HG02571 (cell line): ENCODE data around the gene MRPL32.

Experiments
- ATAC-seq: cut with Tn5 transposase; IDR thresholded peaks from one replicate; pipeline ENCODE4 v1.9.1; 2021; ENCODE audit warnings: mild to moderate bottlenecking, moderate library complexity; ENCODE audit not compliant: unreplicated experiment

Gene MRPL32

DNA sequence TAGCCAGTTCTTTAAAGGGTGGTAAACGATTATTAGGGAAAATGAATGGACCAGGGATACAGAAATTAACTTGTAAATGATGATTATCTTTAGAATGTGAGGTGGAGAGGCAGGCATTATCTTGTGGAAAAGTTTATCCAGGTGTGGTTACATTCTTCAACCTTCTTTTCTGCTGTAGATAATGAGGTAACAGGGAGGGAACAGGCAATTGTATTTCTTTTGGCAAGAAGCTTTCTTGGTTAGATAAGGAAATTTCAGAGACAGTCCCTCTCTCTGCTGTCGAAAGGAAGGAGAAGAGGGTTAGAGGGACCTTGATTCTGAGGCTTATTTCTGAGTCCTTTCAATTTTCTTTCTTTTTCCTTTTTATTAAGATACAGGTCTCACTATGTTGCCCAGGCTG, 32.1 kb downstream of the MRPL32 start:
- ATAC-seq: no peak

DNA sequence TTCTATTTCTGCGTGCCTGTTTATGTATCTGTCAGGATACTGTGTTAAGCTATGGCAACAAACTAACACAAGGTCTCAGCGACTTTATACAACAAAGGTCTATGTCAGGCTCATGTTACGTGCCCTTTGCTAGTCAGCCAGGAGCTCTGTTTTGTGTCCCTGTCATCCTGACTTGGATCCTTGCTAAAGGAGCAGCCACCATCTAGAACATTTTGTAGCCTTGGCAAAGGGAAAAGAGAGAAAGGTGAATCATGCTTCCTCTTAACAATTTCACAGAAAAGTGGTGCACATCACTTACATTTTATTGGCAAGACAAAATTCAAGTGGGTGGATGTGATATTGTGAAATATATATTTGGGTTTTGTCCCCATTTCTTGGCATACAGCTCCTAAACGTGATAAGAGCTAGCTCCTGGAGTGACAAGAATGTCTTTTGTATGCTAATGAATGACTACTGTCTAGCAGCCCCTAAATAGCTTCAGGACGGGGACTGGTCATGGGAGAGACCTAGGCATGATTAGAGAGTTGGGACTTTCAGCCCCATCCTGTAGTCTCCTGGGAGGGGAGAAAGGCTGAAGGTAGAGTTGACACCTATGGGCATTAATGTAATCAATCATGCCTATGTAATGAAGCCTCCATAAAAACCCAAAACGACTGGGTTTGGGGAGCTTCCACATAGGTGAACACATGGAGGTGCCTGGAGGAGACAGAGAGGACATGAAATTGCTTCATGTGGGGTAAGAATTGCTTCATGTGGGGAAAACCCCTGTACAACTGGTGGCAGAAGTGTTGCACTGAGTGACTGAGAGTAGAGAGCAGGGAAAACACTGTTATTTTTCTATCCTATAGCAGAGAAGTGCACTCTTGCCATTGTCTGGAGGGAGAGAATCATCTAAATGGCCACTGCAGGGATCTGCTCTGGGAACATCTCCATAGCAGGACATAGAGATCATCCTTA, 33.0 kb downstream of the MRPL32 start:
- ATAC-seq: no peak

DNA sequence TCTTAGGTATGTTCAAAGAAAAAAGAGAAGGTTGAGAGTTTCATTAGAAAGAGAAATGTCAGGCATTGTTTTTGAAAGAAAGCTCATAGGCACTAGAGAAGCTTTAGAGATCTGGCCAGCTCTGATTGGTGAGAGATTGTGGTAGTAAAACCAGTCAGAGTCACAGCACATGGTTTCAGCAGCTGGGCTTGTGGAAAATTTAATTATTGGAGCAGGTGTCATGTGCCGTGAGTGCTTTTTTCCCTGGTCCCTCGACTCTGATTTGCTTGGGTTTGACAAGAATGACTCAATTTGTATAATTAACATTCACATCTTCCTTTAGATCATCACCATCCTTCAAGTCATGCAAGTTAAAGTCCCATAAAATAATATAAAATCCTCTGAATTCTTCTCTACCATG, 35.2 kb downstream of the MRPL32 start:
- no peak for ATAC-seq

DNA sequence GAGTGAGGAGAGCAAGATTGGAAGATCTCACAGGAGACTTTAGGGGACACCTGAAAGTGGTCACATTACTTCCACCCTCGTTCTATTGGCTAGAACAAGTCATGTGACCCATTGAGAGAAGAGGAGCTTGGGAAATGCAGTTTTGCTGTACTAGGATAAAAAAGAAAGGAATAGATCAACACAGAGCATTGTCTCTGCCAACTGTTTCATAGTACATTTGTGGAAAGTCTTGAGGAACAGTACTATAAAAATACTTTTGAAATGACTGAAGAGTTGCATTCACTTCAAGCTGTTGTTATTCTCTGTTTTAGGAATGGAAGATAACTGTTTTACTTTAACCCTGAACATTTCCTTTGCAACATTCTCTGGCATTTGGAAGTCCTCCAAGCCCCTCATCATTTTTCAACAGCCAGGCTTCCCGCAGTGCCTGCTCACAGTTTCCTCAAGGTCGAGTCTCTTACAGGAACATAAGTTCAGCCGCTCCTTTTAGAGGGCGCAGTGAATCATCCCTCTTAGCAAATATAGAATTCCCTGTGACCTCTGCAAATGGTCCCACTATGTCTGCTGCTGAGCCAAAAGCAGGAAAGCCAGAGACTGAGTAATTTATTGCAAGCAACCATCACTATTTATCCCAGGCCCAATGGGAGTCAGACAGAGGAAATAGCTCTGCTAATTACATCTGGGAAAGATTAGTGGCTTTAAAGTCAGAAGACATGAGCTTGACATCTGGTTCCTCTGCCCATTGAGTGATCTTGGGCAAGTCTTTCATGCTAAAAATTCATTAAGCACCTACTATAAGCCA, 40.7 kb downstream of the MRPL32 start:
- ATAC-seq: no peak

DNA sequence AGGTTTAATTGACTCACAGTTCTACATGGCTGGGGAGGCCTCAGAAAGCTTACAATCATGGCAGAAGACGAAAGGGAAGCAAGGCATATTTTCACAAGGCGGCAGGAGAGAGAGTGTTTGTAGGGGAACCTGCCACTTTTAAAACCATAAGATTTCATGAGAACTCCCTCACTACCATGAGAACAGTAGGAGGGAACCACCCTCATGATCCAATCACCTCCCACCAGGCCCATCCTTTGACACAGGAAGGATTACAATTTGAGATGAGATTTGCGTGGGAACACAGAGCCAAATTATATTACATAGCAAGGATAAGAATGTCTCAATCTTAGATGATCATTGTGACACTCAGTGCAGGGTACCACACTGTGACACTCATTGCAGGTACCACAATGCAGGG, 44.2 kb downstream of the MRPL32 start:
- ATAC-seq: no peak

DNA sequence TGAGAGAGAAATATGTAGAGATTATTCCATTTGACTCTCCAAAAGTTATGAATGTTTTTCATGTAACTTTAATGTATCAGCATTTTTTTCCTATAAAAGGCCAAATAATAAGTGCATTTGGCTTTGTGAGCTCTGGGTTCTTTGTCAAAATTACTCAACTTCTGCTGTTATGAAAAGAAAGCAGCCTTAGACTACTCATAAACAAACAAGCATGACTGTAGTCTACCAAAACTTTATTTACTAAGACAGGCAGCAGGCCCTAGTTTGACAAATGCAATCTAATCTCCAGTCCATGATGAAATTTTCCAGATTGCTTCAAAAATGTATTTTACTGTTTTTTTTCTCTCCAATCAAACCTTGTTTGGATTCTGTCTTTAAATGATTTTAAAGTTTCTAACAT, 46.3 kb downstream of the MRPL32 start:
- ATAC-seq: no peak

DNA sequence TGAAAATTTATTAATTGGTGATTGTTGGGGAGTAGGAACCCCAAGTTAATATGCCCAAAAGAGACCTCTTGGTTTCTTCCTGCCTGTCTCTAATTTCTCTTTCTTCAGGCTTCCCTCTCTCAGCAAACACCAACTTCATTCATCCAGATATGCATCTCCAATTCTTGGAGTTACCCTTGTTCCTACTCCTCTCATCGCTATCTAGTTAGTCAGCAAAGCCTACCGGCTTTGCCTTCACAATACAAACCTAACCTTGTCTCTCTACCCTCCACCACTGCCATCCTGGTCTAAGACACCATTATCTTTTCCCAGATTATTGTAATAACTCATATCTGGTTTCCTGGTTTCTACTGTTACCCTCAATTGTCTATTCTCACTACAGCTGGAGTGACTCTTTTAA, 47.9 kb downstream of the MRPL32 start:
- ATAC-seq: no peak

DNA sequence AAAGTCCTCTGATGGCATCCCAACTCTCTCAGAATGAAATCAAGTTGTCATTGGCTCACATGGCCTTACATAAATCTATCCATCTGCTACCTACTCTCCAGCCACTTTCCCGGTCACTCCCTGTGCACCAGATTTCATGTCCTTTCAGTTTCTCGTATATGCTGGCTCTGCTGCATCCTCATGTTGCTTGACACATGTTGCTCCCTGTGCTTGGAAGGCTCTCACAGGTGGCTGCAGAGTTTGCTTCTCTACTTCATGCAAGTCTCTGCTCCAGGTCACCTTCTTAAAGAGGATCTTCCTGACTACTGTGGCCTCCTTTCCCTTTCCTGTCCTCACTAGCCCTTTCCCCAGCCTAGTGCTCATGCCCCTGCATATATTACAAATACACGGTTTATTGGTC, 48.3 kb downstream of the MRPL32 start:
- no peak for ATAC-seq

DNA sequence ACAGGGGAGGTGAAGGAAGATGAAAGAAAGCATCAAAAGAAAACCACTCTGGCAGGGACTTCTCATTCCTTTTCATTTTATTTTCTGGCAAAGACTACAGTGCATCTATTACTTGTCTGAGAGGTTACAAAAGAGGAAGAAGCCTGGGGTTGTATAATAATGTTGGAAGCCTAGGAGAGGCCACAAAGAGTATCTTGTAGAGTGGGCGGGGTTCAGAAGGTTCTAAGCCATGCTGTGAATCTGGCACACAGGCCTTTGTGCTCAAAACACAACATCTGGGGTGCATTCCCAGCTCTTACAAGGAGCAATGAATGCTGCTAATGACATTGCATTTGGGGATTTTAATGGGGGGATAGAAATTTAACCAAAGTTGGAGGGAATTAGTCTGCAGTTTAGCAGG, 49.4 kb downstream of the MRPL32 start:
- no peak for ATAC-seq

DNA sequence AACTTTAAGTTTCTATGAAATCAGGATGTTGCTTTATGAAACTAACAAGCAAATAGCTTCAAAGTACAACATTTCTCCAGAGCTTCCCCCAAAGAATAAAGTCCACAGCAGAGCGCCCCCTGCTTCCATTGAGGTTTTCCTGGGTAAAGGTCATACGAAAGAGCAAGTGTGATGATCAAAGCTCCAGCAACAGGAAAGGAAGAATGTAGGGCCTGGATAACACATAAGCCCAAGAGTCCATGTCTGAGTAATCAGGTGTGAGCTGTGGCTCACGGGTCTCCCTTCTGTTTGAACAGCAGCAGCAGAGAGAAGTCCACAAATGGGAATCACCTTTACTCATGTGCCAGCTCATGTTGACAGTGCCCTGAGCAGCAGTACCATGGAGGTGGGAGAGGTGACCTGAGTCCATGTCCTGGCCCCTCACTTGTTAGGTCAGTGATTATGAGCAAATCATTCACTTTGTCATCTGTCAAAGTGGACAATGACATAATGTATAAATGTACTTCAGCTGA, 50.5 kb downstream of the MRPL32 start:
- ATAC-seq: no peak

DNA sequence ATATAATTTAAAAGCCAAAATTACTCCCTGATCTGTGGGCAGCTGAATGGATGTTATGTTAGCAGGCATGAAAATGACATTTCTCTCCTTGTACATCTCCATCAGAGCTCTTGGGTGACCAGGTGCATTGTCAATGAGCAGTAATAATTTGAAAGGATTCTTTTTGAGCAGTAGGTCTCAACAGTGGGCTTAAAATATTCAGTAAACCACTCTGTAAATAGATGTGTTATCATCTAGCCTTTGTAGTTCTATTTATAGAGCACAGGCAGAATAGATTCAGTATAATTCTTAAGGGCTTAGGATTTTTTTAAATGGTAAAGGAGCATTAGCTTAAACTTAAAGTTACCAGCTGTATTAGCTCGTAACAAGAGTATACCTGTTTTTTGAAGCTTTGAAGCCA, 52.0 kb downstream of the MRPL32 start:
- ATAC-seq: no peak

DNA sequence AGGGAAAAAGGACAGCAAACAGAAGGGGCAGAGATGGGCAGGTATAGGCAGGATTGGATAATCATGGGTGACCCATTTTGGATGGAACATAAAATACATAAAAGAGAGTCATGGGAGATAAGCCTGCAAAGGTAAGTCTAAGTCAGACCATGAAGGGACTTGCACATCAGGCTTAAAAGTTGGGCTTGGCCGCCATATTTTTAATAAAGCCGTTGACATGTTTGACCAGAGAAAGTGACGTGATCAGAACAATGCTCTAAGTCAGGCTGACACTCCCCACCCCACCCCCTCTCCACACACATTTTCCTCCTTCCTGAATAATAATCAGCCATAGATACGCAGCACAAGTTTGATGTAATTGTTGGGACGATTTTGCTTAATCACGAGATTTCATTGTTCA, 54.0 kb downstream of the MRPL32 start:
- ATAC-seq: no peak

DNA sequence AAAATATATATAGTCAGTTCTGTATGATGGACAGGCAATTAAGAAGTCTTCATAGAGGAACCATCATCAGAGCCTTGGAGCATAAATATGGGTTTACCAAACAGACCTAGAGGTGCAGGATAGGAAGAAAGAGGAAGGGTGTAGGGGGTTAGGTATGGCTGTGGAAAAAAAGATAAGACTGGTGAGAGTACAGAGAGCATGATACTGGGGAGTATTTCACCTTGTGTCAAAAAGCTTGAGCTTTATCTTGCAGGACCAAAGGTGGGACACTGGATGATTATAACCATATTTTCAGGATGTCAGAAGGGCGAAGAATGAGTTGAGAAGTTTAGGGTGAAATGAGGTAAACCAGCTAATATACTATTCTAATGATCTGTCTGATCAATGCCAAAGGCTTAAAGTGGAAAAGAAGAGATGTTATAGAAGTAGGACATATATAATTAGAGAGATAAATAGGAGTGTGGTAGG, 54.6 kb downstream of the MRPL32 start:
- no peak for ATAC-seq
